Measurements from ENCODE around the gene RNF180. TPM values are rescaled to one million over a fixed set of nuclear protein-coding genes. Genes with fewer than 3 reads are reported as not detected.

RNF180 gene
- total RNA-seq, 1 donor from 2014 or later = 5.3 TPM

GRCh38 chr5:64144425-64145215 is 21.0 kb upstream of the RNF180 start:
- Mint-ChIP-seq H3K4me1 (ENCODE audit: unreplicated experiment) (no peaks in the 10 kb centered on the region), H3K36me3 (ENCODE audit: unreplicated experiment) (no peaks in the 10 kb centered on the region), H3K9me3 (ENCODE audit: unreplicated experiment) (no peaks in the 10 kb centered on the region), H3K27me3 (ENCODE audit: unreplicated experiment) (peaks cover 10% of the 10 kb centered on the region), H3K27ac (ENCODE audit: unreplicated experiment) (no peak overlapping the region), H3K4me3 (ENCODE audit: unreplicated experiment) (no peak overlapping the region)
- DNase-seq (ENCODE audit: extremely low spot score, unreplicated experiment) = no peak
- no peak for TF ChIP-seq CTCF (IDR thresholded peaks at IDR 0.05)

- Mint-ChIP-seq H3K9me3 (ENCODE audit: unreplicated experiment) (no peaks in the 10 kb centered on the region), H3K27me3 (ENCODE audit: unreplicated experiment) (peaks cover 10% of the 10 kb centered on the region), H3K4me1 (ENCODE audit: unreplicated experiment) (no peaks in the 10 kb centered on the region), H3K27ac (ENCODE audit: unreplicated experiment) (no peak overlapping the region), H3K36me3 (ENCODE audit: unreplicated experiment) (no peaks in the 10 kb centered on the region), H3K4me3 (ENCODE audit: unreplicated experiment) (no peak overlapping the region)
- no peak for TF ChIP-seq CTCF (IDR thresholded peaks at IDR 0.05)
- DNase-seq (ENCODE audit: extremely low spot score, unreplicated experiment) = no peak
Observed at GRCh38 chr5:64145216-64145895, 20.3 kb upstream of the RNF180 start.

- Mint-ChIP-seq H3K27ac (ENCODE audit: unreplicated experiment) (no peak overlapping the region), H3K4me1 (ENCODE audit: unreplicated experiment) (no peaks in the 10 kb centered on the region), H3K36me3 (ENCODE audit: unreplicated experiment) (no peaks in the 10 kb centered on the region), H3K4me3 (ENCODE audit: unreplicated experiment) (no peak overlapping the region), H3K9me3 (ENCODE audit: unreplicated experiment) (no peaks in the 10 kb centered on the region), H3K27me3 (ENCODE audit: unreplicated experiment) (peaks cover 10% of the 10 kb centered on the region)
- no peak for TF ChIP-seq CTCF (IDR thresholded peaks at IDR 0.05)
- DNase-seq (ENCODE audit: extremely low spot score, unreplicated experiment) = no peak
Observed at GRCh38 chr5:64147379-64147778, 18.3 kb upstream of the RNF180 start.

GRCh38 chr5:64147849-64148441 is 17.7 kb upstream of the RNF180 start:
- Mint-ChIP-seq H3K27ac (ENCODE audit: unreplicated experiment) (no peak overlapping the region), H3K4me1 (ENCODE audit: unreplicated experiment) (no peaks in the 10 kb centered on the region), H3K36me3 (ENCODE audit: unreplicated experiment) (no peaks in the 10 kb centered on the region), H3K9me3 (ENCODE audit: unreplicated experiment) (no peaks in the 10 kb centered on the region), H3K27me3 (ENCODE audit: unreplicated experiment) (peaks cover 10% of the 10 kb centered on the region), H3K4me3 (ENCODE audit: unreplicated experiment) (no peak overlapping the region)
- no peak for DNase-seq (ENCODE audit: extremely low spot score, unreplicated experiment)
- peak; percentile 79 for TF ChIP-seq CTCF (IDR thresholded peaks at IDR 0.05)

- Mint-ChIP-seq H3K36me3 (ENCODE audit: unreplicated experiment) (no peaks in the 10 kb centered on the region), H3K27ac (ENCODE audit: unreplicated experiment) (no peak overlapping the region)
Observed at GRCh38 chr5:64149268-64149667, 16.4 kb upstream of the RNF180 start.

More at GRCh38 chr5:64149268-64149667, 16.4 kb upstream of the RNF180 start:
- no peaks in the 10 kb centered on the region for H3K9me3 Mint-ChIP-seq (ENCODE audit: unreplicated experiment)
- no peaks in the 10 kb centered on the region for H3K4me1 Mint-ChIP-seq (ENCODE audit: unreplicated experiment)
- no peak for DNase-seq (ENCODE audit: extremely low spot score, unreplicated experiment)
- H3K4me3 Mint-ChIP-seq (ENCODE audit: unreplicated experiment) = no peak overlapping the region
- TF ChIP-seq CTCF (IDR thresholded peaks at IDR 0.05) = no peak
- H3K27me3 Mint-ChIP-seq (ENCODE audit: unreplicated experiment) = peaks cover 5% of the 10 kb centered on the region
